Hepatocyte (in vitro differentiated cells): ENCODE results near the gene PTPRU. TPM values are rescaled to one million over a fixed set of nuclear protein-coding genes. Genes with fewer than 3 reads are reported as not detected.
"Not testable (repeated sequence)": the region's sequence is repeated elsewhere in the genome, so short reads cannot be mapped to it uniquely, and the experiment has no call there.

Source experiments
- DNase-seq: peaks from one replicate; pipeline ENCODE4 v3.0.0-alpha.2; 2016; ENCODE audit warnings: low spot score
- H2AFZ ChIP-seq: fragments of 200-600 bp; sonication (generic); 2 replicates; pipeline ENCODE4 v1.6.0; 2016; ENCODE audit warnings: antibody characterized with exemption, mild to moderate bottlenecking
- H3K27ac ChIP-seq: fragments of 200-600 bp; sonication (generic); 2 replicates; pipeline ENCODE4 v1.5.1; 2016; ENCODE audit warnings: mild to moderate bottlenecking
- H3K27me3 ChIP-seq: fragments of 200-600 bp; sonication (generic); 2 replicates; pipeline ENCODE4 v1.6.1; 2016
- H3K36me3 ChIP-seq: fragments of 200-600 bp; sonication (generic); replicated peaks from 2 replicates; pipeline ENCODE4 v1.5.1; 2016; ENCODE audit warnings: low read depth; ENCODE audit not compliant: insufficient read depth
- H3K4me1 ChIP-seq: fragments of 200-600 bp; sonication (generic); 2 replicates; pipeline ENCODE4 v1.5.1; 2016; ENCODE audit warnings: mild to moderate bottlenecking, moderate library complexity; ENCODE audit not compliant: insufficient read depth
- H3K4me2 ChIP-seq: fragments of 200-600 bp; sonication (generic); 2 replicates; pipeline ENCODE4 v1.6.0; 2016
- H3K4me3 ChIP-seq: fragments of 200-600 bp; sonication (generic); 2 replicates; pipeline ENCODE4 v1.5.1; 2016; ENCODE audit warnings: mild to moderate bottlenecking
- H3K79me2 ChIP-seq: fragments of 200-600 bp; sonication (generic); 2 replicates; pipeline ENCODE4 v1.6.0; 2017; ENCODE audit warnings: mild to moderate bottlenecking
- H3K9me2 ChIP-seq: fragments of 200-600 bp; sonication (generic); replicated peaks from 2 replicates; pipeline ENCODE4 v1.6.0; 2017; ENCODE audit warnings: mild to moderate bottlenecking; ENCODE audit not compliant: insufficient read depth
- H3K9me3 ChIP-seq: fragments of 200-600 bp; sonication (generic); 2 replicates; pipeline ENCODE4 v1.5.1; 2016; ENCODE audit warnings: low read depth, mild to moderate bottlenecking
- H4K20me1 ChIP-seq: fragments of 200-600 bp; sonication (generic); 2 replicates; pipeline ENCODE4 v1.6.0; 2016; ENCODE audit warnings: mild to moderate bottlenecking; ENCODE audit not compliant: insufficient read depth, poor library complexity, severe bottlenecking
- CTCF ChIP-seq: fragments of 200-600 bp; sonication (generic); IDR thresholded peaks from 2 replicates; pipeline ENCODE4 v1.5.1; 2016; ENCODE audit warnings: antibody characterized with exemption, mild to moderate bottlenecking; ENCODE audit not compliant: poor library complexity
- EZH2 ChIP-seq: fragments of 200-600 bp; sonication (generic); IDR thresholded peaks from 2 replicates; pipeline ENCODE4 v1.6.1; 2016; ENCODE audit warnings: antibody characterized with exemption, mild to moderate bottlenecking, borderline replicate concordance
- EZH2phosphoT487 ChIP-seq: fragments of 200-600 bp; sonication (generic); IDR thresholded peaks from one replicate; pipeline ENCODE4 v1.6.1; 2018; ENCODE audit warnings: antibody characterized with exemption, mild to moderate bottlenecking, low read depth, moderate library complexity; ENCODE audit not compliant: unreplicated experiment, severe bottlenecking
- WGBS: methylation state at CpG from one replicate; pipeline ENCODE4 v1.1.6; 2016; ENCODE audit warnings: low lambda C conversion rate; ENCODE audit errors: missing lambda C conversion rate; 5-methylcytosine and 5-hydroxymethylcytosine counted together
- polyA plus RNA-seq: library from polyadenylated mRNA; unstranded; fragments of >200 nt; fragmentation: Nextera tagmentation; extraction: Ambion mirVana; gene quantifications from 2 replicates; pipeline ENCODE4 v1.2.1, GENCODE V29; 2016
- total RNA-seq: library from RNA; depleted of rRNA; stranded (reverse); fragments of >200 nt; gene quantifications from 2 replicates; pipeline ENCODE4 v1.2.3, GENCODE V29; 2014

The PTPRU gene
- total and polyA plus RNA-seq, 2 experiments from 2014 or later = 34.3 to 38.7 TPM

- H3K9me2 ChIP-seq = no peaks in the 10 kb centered on the region
- WGBS = 91% methylated on average over 8 of the region's 9 CpGs
- H3K4me1 ChIP-seq = no peaks in the 10 kb centered on the region
- no peak overlapping the region for H2AFZ ChIP-seq
- TF ChIP-seq CTCF (no peak), EZH2phosphoT487 (no peak), EZH2 (no peak)
- H3K4me3 ChIP-seq = no peak overlapping the region
- no peaks in the 10 kb centered on the region for H3K9me3 ChIP-seq
- H3K27me3 ChIP-seq = no peaks in the 10 kb centered on the region
- no peaks in the 10 kb centered on the region for H3K79me2 ChIP-seq
- DNase-seq = no peak
- H3K27ac ChIP-seq = no peak overlapping the region
- H3K36me3 ChIP-seq = no peaks in the 10 kb centered on the region
- H3K4me2 ChIP-seq = no peak overlapping the region
- no peaks in the 10 kb centered on the region for H4K20me1 ChIP-seq
Measured at GRCh38 chr1:29310616-29311180, 74.4 kb downstream of the PTPRU start.

GRCh38 chr1:29311352-29312030, 75.2 kb downstream of the PTPRU start:
- TF ChIP-seq EZH2phosphoT487 (no peak), EZH2 (no peak), CTCF (no peak)
- Histone ChIP-seq H3K4me3 (no peak overlapping the region), H3K27me3 (no peaks in the 10 kb centered on the region), H4K20me1 (no peaks in the 10 kb centered on the region), H3K79me2 (no peaks in the 10 kb centered on the region), H3K9me2 (no peaks in the 10 kb centered on the region), H3K9me3 (no peaks in the 10 kb centered on the region), H3K4me2 (no peak overlapping the region), H2AFZ (no peak overlapping the region), H3K27ac (no peak overlapping the region), H3K4me1 (no peaks in the 10 kb centered on the region), H3K36me3 (no peaks in the 10 kb centered on the region)
- no peak for DNase-seq
- WGBS = 93% methylated on average over 16 of the region's 16 CpGs

- H3K79me2 ChIP-seq = no peaks in the 10 kb centered on the region
Measured at GRCh38 chr1:29312469-29313461, 76.4 kb downstream of the PTPRU start.

GRCh38 chr1:29314685-29315084, 78.4 kb downstream of the PTPRU start:
- not testable (repeated sequence) for H3K27ac ChIP-seq, H2AFZ ChIP-seq, H3K4me2 ChIP-seq, H3K36me3 ChIP-seq, H3K4me1 ChIP-seq, H3K9me2 ChIP-seq, H3K79me2 ChIP-seq, DNase-seq, H3K4me3 ChIP-seq, H4K20me1 ChIP-seq, H3K9me3 ChIP-seq, H3K27me3 ChIP-seq
- 84% methylated on average over 8 of the region's 8 CpGs for WGBS

More at GRCh38 chr1:29312469-29313461, 76.4 kb downstream of the PTPRU start:
- Histone ChIP-seq H3K36me3 (no peaks in the 10 kb centered on the region), H3K9me3 (no peaks in the 10 kb centered on the region), H3K4me2 (no peak overlapping the region), H3K27me3 (no peaks in the 10 kb centered on the region), H4K20me1 (no peaks in the 10 kb centered on the region), H3K9me2 (no peaks in the 10 kb centered on the region), H3K27ac (no peak overlapping the region), H3K4me1 (no peaks in the 10 kb centered on the region), H2AFZ (no peak overlapping the region), H3K4me3 (no peak overlapping the region)
- WGBS = 96% methylated on average over 24 of the region's 24 CpGs
- DNase-seq = no peak
- TF ChIP-seq EZH2phosphoT487 (no peak), CTCF (no peak), EZH2 (no peak)
